Measurements from ENCODE around the gene CDC25C.

CDC25C gene

DNA sequence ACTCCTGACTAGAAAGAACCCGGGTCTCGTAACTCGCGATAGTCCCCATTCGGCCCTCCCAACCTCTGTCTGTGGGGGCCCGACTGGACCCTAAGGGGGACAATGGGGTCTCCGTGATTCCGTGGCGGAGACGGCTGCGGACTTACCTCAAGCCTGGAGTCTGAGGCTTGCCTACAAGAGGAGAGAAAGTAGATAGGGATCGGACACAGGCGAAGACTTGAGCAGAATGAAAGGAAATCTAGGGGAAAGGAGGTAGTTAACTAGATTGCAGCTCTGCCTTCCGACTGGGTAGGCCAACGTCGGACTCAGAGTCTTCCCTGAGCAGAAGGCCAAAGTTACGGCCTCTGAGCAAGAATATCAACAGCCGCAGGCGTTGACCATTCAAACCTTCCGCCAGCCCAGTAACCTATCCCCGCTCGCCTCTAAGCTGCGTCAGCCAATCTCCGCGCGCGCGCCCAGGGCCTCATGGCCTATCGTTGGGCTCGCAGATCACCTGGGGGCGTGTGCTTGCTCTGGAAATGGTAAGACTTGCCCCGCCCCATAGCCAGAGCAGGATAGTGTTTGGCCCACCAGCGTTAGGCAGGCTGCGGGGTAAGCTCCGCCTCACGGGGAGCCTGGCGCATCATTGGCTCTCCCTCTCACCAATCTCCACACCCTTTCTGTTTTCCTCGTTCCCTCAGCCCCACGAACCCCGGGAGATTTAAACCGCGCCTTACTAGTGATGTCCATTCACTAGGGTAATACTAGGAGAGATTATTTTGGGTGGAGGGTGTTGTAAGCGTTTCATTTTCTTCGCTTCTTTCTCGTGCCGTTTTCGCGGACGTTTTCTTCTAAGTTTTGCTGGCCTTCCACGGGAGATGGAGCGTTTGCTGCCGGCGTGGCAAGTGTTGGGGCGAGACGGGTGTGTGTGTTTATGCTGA is at the start of gene CDC25C:
Gene CDC25C, minus strand, starts transcription at position 356 of the 920 bp plus-strand sequence. CDS start 624 bp downstream, outside the sequence.
- Mint-ChIP-seq H3K27ac (peak within 1 kb of the TSS; percentile 89), H3K36me3 (ENCODE audit: low read depth) (no peaks in the 10 kb centered on the region), H3K27me3 (no peaks in the 10 kb centered on the region), H3K4me1 (ENCODE audit: low read depth) (peaks cover 18% of the 10 kb centered on the region), H3K4me3 (peak within 1 kb of the TSS; percentile 90), H3K9me3 (no peaks in the 10 kb centered on the region)

DNA sequence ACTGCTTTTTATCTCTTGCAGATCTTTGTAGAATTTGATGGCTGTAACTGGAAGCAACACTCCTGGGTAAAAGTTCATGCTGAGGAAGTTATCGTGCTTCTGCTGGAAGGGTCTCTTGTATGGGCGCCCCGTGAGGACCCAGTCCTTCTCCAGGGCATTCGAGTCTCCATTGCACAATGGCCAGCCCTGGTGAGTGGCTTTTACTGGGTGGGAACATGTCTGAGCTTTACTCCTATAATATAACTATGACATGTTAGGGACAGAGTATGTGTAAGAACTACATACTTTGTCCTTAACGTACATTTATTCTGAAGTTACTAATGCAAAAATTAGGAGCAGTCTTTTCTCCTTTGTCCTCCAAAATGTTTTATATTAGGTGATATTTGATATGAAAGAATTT is 41.0 kb upstream of the CDC25C start:
- Mint-ChIP-seq H3K4me1 (ENCODE audit: low read depth) (peaks cover 29% of the 10 kb centered on the region), H3K4me3 (no peak overlapping the region), H3K27me3 (no peaks in the 10 kb centered on the region), H3K9me3 (no peaks in the 10 kb centered on the region), H3K27ac (no peak overlapping the region), H3K36me3 (ENCODE audit: low read depth) (peaks cover 29% of the 10 kb centered on the region)

DNA sequence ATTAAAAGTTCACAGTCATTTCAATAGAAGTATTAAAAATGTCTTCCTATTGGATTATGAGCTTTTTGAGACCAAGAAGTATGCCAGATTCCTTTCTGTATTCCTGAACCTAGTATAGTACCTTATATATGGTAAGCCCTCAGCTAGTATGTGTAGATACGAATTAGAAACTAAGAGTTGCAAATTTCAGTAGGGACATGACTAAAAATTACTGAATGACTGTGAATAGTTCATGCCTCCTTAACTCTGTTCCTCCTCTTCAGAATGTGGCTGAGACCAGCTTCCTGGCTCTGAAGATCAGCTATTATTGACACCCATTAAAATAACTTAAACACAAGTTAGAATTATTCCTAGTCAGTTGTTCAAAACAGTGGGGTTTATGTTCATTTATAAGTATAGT is 40.6 kb upstream of the CDC25C start:
- Mint-ChIP-seq H3K27ac (no peak overlapping the region), H3K9me3 (no peaks in the 10 kb centered on the region), H3K4me3 (no peak overlapping the region), H3K4me1 (ENCODE audit: low read depth) (peaks cover 29% of the 10 kb centered on the region), H3K27me3 (no peaks in the 10 kb centered on the region), H3K36me3 (ENCODE audit: low read depth) (peaks cover 25% of the 10 kb centered on the region)

DNA sequence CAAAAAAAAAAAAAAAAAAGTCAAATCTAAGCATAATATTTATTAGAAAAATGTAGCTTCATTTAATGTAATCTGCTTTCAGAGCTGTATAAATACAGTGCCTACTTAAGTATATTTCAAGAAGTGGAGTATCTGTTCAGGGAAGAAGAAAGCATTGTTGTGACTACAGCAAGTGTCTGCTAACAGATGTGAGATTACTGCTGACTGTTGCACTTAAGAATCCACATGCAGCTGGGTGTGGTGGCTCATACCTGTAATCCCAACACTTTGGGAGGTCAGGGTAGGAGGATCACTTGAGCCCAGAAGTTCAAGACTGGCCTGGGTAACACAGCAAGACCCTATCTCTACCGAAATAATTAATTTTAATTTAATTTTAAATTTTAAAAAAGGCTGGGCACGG is 39.9 kb upstream of the CDC25C start:
- H3K9me3 Mint-ChIP-seq: no peaks in the 10 kb centered on the region
- peaks cover 37% of the 10 kb centered on the region for H3K4me1 Mint-ChIP-seq (ENCODE audit: low read depth)
- H3K27ac Mint-ChIP-seq: no peak overlapping the region
- no peak overlapping the region for H3K4me3 Mint-ChIP-seq
- no peaks in the 10 kb centered on the region for H3K27me3 Mint-ChIP-seq
- H3K36me3 Mint-ChIP-seq (ENCODE audit: low read depth): peaks cover 18% of the 10 kb centered on the region

DNA sequence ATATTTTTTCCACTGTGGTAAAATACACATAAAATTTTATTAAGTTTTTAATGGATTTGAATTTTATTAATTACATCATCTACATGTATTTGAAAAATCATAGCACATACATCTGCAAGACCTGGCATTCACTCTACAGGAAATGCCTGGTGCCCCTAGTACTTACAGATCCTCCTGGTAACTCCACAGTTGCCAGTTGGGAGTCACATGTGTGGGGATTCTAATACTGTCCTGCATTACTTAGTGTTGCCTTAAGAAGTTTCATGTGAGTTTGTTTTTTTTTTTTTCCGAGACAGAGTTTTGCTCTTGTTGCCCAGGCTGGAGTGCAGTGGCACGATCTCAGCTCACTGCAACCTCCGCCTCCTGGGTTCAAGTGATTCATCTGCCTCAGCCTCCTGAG is 38.9 kb upstream of the CDC25C start:
- Mint-ChIP-seq H3K27ac (no peak overlapping the region), H3K4me3 (no peak overlapping the region), H3K36me3 (ENCODE audit: low read depth) (peaks cover 14% of the 10 kb centered on the region), H3K9me3 (no peaks in the 10 kb centered on the region), H3K4me1 (ENCODE audit: low read depth) (peaks cover 44% of the 10 kb centered on the region), H3K27me3 (no peaks in the 10 kb centered on the region)

DNA sequence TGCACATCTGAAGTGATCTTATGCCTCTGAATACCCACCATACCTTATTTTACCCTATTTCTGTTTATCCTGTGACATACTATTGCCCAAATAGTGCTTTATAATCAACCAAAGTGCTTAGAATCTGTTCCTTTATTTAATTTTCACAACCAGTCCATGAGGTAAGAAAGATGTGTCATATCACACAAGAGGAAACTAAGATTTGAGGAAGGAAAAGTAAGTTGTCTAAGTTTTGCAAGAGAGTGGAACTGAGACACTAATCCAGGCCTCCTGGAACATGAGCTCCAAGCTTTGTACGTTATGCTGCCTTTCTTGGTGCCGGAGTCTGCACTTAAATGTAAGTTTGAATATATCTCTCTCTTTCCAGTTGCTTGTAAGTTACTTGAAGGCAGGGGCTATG is 38.1 kb upstream of the CDC25C start:
- no peaks in the 10 kb centered on the region for H3K27me3 Mint-ChIP-seq
- H3K36me3 Mint-ChIP-seq (ENCODE audit: low read depth): peaks cover 10% of the 10 kb centered on the region
- peaks cover 44% of the 10 kb centered on the region for H3K4me1 Mint-ChIP-seq (ENCODE audit: low read depth)
- no peak overlapping the region for H3K4me3 Mint-ChIP-seq
- no peaks in the 10 kb centered on the region for H3K9me3 Mint-ChIP-seq
- peak overlapping the region; percentile 2 for H3K27ac Mint-ChIP-seq

DNA sequence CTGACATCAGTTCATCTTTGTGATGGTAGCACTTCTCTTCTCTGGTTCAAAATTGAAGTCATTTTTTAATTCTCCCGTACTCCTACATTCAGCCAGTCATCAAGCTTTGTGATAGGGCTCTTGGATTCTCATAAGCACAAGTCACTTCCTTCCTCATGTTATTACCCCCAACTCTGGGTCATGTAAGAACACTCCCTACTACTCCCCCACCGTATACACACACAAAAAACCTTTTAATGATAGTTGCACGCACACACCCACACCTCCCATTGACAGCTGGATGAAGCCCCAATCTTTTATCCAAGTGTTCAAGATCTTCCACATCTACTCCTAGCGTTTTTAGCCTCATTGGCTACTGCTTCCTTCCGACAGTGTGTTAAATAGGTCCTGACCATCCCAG is 37.7 kb upstream of the CDC25C start:
- Mint-ChIP-seq H3K36me3 (ENCODE audit: low read depth) (peaks cover 5% of the 10 kb centered on the region), H3K4me3 (no peak overlapping the region), H3K27ac (peak overlapping the region; percentile 2), H3K27me3 (no peaks in the 10 kb centered on the region), H3K9me3 (no peaks in the 10 kb centered on the region), H3K4me1 (ENCODE audit: low read depth) (peaks cover 44% of the 10 kb centered on the region)

DNA sequence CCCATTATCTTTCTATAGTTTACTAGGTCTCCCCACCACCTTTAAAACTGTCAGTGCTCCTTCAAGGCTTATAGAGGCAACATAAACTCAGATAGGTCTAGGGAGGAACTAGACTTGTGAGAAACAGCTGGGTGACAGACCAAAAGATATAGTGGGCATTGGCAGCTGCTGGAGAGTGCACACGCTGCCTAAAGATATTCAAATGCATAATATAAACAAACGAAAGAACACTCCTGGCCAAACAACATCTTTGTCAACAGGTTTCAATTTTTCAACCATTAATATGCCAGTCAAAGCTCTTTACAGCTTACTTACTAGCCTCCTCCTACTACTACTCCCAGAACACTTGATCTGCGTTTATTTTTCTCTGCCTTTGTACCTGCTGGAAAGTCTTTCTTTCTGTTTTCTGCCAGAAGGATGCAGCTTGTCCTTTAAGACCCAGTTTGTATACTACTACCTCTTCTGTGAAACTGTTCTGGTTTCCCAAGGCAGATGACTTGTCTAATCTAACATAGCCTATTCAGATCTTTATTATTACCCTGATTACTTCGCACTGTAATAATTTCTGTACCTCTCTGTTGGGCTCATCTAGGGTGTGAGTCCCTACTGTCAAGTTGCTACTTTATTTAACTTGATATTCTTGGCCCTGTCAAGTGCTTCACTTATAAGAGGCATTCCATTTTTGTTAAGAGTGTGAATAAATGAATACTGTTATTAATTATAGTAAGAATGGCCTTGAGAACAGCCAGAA is 35.2 kb upstream of the CDC25C start:
- no peak overlapping the region for H3K4me3 Mint-ChIP-seq
- peaks cover 37% of the 10 kb centered on the region for H3K4me1 Mint-ChIP-seq (ENCODE audit: low read depth)
- no peak overlapping the region for H3K27ac Mint-ChIP-seq
- no peaks in the 10 kb centered on the region for H3K36me3 Mint-ChIP-seq (ENCODE audit: low read depth)
- H3K9me3 Mint-ChIP-seq: no peaks in the 10 kb centered on the region
- H3K27me3 Mint-ChIP-seq: no peaks in the 10 kb centered on the region

DNA sequence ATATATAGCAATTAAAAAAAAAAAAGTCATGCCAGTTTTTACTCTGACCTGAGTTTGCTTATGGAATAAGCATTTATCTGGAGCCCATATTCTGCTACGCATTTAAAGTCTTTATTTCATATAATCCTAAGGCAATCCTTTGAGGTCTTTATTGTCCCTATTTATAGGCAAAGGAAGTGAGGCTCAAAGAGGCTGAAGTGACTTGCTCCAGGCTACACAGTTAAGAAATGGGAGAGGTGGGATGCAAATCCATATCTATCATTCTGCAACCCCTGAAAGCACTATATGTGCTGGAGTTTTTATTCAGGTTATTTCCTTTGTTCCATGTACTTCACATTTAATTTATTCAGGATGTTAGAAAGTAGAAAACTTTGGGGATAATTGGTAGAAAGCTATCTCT is 33.0 kb upstream of the CDC25C start:
- Mint-ChIP-seq H3K4me3 (no peak overlapping the region), H3K27me3 (no peaks in the 10 kb centered on the region), H3K27ac (no peak overlapping the region), H3K9me3 (no peaks in the 10 kb centered on the region), H3K36me3 (ENCODE audit: low read depth) (no peaks in the 10 kb centered on the region), H3K4me1 (ENCODE audit: low read depth) (peaks cover 50% of the 10 kb centered on the region)

DNA sequence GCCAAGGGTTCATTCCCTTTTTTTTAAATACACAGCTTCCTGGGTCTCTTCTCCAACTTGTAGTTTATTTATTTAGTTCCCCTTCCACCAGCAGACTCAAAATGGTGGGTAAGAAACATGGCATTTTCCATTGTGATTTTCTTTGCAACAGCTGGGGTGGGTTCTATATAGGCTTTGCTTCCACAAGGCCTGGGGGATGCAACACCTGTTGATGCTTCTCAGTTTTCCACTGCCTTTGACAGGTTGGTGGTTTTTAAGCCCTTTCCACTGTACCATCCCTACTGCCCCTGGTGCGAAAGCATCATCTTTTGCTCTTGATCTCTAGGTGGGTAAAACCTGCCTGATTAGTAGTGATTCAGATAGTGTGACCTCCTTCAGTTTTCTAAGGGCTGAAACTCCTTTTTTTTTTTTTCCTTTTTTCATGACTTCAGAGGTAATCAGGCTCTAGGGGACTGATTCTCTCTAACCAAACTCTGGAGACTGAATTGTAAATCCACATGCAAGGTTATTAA is 29.4 kb upstream of the CDC25C start:
- peaks cover 32% of the 10 kb centered on the region for H3K4me1 Mint-ChIP-seq (ENCODE audit: low read depth)
- H3K4me3 Mint-ChIP-seq: no peak overlapping the region
- H3K27me3 Mint-ChIP-seq: no peaks in the 10 kb centered on the region
- H3K9me3 Mint-ChIP-seq: no peaks in the 10 kb centered on the region
- H3K36me3 Mint-ChIP-seq (ENCODE audit: low read depth): no peaks in the 10 kb centered on the region
- peak overlapping the region; percentile 31 for H3K27ac Mint-ChIP-seq

DNA sequence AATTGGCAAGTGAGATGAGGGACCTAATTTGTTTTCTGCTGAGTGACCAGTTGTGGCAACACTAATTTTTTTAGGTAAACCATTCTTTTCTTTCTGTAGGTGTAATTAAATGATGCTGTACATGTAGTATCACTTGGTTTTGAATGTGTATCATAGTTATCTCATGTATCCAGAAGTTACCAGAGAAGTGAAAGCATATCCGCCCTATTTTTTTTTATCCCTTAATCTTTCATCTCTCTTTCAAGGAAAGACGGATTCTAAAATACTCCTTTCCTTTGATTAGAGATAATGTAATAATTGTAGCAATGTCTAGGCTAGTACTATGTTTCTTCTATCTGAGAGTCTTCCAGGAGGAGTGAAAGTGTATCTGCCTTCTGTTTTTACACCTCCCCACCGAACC is 28.0 kb upstream of the CDC25C start:
- Mint-ChIP-seq H3K4me1 (ENCODE audit: low read depth) (peaks cover 43% of the 10 kb centered on the region), H3K27me3 (no peaks in the 10 kb centered on the region), H3K36me3 (ENCODE audit: low read depth) (peaks cover 8% of the 10 kb centered on the region), H3K4me3 (no peak overlapping the region), H3K27ac (peak overlapping the region; percentile 31), H3K9me3 (no peaks in the 10 kb centered on the region)

DNA sequence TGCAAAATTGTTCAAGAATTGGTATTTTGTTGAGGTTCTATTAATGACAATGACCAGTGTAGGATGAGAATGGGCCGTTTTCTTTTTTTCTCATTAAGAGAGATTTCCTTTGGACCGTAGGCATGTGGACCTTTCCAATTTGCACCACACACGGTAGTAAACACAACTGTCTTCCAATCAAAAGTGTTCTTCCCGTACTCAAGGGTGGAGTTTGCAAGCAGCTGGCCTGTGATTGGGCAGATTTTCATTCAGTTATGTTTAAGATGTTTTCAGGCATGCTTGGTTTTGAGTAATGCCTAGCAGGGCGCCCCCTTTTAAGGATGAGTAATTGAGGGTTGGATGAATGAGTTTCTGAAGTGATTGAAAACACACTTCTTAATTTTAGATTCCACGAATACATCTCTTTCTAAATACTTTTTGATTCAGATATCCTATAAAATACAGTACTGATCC is 23.3 kb upstream of the CDC25C start:
- Mint-ChIP-seq H3K36me3 (ENCODE audit: low read depth) (peaks cover 19% of the 10 kb centered on the region), H3K4me1 (ENCODE audit: low read depth) (peaks cover 56% of the 10 kb centered on the region), H3K27me3 (no peaks in the 10 kb centered on the region), H3K9me3 (peaks cover 6% of the 10 kb centered on the region), H3K4me3 (peak overlapping the region; percentile 96), H3K27ac (peak overlapping the region; percentile 93)

DNA sequence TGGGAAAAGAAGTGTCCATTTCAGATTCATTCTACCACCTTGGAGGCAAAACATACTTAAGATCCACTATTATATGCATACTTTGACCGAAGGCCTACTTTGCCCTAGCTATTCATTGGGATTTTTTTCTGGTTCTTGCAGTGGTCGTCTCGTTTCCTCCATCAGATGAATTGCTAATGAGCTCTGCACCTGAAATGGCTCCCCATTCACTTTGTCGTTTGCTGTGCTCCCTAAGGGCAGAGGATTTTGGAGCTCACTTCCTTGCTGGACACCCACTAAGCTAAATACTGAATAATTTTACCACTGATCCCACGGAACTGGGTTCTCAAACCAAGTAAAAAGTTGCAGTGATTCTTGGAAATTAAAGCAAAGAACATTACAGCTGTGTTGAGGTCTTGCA is 22.8 kb upstream of the CDC25C start:
- Mint-ChIP-seq H3K27me3 (no peaks in the 10 kb centered on the region), H3K4me1 (ENCODE audit: low read depth) (peaks cover 53% of the 10 kb centered on the region), H3K36me3 (ENCODE audit: low read depth) (peaks cover 19% of the 10 kb centered on the region), H3K27ac (peak overlapping the region; percentile 93), H3K4me3 (peak overlapping the region; percentile 96), H3K9me3 (peaks cover 6% of the 10 kb centered on the region)

DNA sequence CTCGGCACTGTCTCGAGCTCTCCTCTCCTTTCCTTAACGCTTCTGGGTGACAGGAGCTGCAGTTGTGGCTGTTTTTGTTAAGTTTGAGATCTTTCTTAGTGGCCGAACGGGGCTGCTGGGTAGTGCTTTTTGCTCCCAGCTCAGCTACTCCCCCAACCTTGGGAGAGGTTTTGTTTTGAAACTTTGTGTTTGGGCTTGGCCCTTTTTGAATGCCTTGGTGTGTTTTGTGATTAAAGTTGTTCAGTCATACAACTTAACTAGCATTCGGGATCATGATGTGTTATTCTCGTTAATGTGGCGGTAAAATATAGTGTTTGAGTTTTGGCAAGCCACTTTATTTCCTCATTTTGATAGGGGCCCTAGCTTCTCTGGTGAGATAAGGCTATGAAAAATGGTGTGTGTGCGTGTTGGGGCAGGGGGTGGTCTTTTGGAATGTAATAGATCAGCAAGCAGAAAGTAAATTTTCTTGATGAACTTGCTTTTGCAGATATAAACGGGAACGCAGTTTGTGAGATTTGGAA is 22.0 kb upstream of the CDC25C start:
- Mint-ChIP-seq H3K4me3 (peak overlapping the region; percentile 96), H3K4me1 (ENCODE audit: low read depth) (peaks cover 52% of the 10 kb centered on the region), H3K36me3 (ENCODE audit: low read depth) (peaks cover 19% of the 10 kb centered on the region), H3K9me3 (peaks cover 6% of the 10 kb centered on the region), H3K27me3 (no peaks in the 10 kb centered on the region), H3K27ac (peak overlapping the region; percentile 93)
